Measurements from ENCODE around the gene ANXA11. TPM values are rescaled to one million over a fixed set of nuclear protein-coding genes. Genes with fewer than 3 reads are reported as not detected.
"Not testable (repeated sequence)": the region's sequence is repeated elsewhere in the genome, so short reads cannot be mapped to it uniquely, and the experiment has no call there.

ANXA11 gene
- total RNA-seq, 1 experiment from 2014 or later = 170 TPM

DNA sequence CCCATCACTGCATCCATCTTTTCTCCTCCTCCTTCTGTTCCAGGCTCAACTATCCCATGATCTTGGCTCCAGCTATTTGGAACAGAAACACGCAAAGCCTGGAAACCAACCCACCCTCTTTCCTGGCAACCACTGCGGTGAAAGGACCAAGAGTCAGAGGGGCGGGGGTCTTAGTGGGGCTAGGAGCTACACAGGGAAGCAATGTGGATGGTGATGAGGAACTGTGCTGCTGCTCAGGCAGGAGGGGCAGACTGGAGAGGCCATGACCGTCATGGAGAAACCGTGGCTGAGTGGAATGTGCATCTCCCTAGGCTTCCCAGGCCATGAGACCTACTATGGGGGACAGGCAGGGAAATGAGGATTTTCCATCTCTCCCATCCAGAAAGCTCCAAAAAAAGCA lies 47.2 kb downstream of the ANXA11 start:
- in situ Hi-C loops (cut with HindIII; ENCODE audit: low pct_unique_long_range_greater_than_20kb, low sequenced_read_pairs) = no loop called here
- no peak for DNase-seq (ENCODE audit: low read depth)

DNA sequence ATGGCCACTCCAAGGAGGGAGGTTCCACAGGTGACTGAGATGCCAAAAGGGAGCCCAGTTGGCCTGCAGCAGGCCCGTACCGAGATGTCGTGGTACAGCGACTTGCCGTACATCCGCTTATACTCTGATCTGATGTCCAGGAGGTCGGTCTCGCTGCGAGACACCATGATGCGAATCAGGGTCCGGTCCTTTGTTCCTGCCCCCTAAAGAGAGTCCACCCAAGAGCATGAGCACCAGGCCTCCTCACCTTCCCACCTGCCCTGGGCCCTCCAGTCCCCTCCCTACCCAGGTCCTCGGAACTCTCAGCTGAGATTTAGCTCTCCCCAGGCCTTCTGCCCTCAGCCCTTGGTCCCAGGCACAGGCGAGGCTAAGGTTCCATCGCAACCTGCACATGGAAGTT lies 47.8 kb downstream of the ANXA11 start:
- no peak for DNase-seq (ENCODE audit: low read depth)
- in situ Hi-C loops (cut with HindIII; ENCODE audit: low pct_unique_long_range_greater_than_20kb, low sequenced_read_pairs) = no loop called here

DNA sequence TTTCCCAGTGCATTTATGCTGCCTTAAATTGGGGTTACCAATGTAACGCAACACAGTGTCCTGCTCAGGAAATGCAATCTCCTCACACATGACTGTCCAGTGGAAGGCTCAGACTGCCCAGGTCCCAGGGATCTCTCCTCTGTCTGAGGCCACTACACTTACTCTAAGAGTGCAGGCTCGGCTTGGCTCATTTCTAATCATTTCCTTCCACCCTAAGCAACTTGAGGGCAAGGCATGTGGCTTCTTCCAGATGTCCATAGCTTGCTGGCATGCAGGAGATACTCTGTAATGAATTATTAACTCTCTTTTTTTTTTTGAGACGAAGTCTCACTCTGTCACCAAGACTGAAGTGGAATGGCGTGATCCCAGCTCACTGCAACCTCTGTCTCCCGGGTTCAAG lies 49.1 kb downstream of the ANXA11 start:
- no peak for DNase-seq (ENCODE audit: low read depth)
- in situ Hi-C loops (cut with HindIII; ENCODE audit: low pct_unique_long_range_greater_than_20kb, low sequenced_read_pairs) = no loop called here

DNA sequence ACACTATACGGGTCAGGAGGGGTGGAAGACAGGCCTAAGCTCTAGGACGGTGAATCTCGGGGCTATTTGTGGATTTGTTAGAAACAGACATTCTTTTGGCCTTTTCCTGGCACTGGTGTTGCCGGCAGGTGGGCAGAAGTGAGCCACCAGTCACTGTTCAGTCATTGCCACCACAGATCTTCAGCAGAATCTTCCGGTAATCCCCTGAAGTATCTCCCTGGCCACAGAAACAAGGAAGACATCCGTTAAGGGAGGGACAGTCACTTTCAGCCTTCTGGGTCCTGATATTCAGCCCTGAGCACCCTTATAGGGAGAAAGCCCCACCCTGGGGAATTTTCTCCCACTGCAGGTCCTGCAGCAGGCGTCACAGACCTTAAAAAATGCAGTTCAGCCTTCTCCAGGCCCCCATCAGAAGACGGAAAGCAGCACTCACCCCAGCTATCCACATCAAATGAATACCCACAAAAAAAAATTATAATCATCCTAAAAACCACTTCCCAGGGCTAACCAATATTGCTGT lies 49.6 kb downstream of the ANXA11 start:
- in situ Hi-C loops (cut with HindIII; ENCODE audit: low pct_unique_long_range_greater_than_20kb, low sequenced_read_pairs) = no loop called here
- DNase-seq (ENCODE audit: low read depth) = no peak

DNA sequence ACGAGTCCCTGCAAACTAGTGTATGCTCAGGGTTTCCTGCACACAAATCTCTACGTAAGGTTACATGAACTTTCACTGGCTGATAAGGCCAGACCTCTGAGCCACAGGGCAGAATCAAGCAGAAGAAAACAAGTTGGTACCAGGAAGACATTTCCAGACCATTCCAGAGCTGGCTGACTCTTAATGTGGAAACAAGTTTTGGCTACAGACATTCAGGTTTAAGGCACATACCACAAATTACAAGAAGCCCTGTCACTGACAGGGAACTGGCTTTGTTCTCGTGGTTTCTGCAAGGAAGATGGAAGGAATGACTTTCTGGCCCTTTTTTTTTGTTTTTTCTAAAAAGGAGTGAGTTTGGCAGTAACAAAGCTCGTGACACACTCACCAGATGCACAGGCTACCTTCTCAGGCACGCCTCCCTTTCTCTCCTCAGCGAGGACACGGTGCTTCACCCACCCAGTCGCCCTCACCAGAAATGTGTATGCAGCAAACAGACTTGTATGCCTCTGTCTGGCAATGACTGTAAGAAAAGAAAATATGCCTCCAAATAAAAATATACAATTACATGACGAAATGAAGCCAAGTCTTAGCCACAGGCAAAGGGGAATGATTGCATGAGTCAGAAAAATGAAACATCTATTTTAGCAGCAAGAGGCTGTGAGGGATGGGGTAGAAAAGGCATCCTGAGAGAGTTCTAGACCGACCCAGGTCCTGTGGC lies 50.2 kb downstream of the ANXA11 start:
- in situ Hi-C loops (cut with HindIII; ENCODE audit: low pct_unique_long_range_greater_than_20kb, low sequenced_read_pairs) = no loop called here
- no peak for DNase-seq (ENCODE audit: low read depth)

DNA sequence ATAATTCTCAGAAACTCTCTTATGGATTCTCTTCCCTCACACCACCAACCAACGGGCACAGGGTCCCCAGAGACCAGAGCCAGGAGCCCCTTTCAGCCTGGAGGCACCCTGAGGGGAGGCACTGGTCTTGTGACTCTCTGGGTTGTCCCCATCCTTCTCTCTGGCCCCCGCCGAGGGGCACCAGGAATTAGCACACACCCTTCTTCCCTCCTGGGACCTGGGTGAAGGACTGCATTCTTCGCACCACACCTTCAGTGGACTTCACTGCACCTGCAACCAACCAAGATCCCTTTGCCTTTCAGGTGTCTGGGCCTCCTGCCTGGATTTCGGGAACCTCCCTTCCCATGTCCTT lies 50.7 kb downstream of the ANXA11 start:
- in situ Hi-C loops (cut with HindIII; ENCODE audit: low pct_unique_long_range_greater_than_20kb, low sequenced_read_pairs) = no loop called here
- DNase-seq (ENCODE audit: low read depth) = no peak

DNA sequence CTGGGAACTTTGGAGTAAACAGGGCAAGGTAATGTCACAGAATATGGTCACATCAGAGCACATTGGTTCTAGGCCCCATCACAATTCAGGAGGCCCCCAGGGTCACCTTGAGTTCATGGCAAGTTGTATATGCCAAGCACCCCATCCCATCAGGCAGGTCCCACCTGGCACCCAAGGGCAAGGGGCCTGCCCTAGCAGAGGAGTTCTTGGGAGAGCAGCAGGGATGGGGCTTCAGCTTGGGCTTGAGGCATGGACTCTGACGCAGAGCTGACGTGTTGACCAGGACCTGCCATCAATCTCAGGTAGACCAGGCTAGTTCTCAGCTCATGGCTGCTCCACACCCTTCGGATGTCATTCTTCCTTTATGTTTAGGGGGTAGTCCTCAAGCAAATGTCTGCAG lies 51.9 kb downstream of the ANXA11 start:
- no peak for DNase-seq (ENCODE audit: low read depth)
- in situ Hi-C loops (cut with HindIII; ENCODE audit: low pct_unique_long_range_greater_than_20kb, low sequenced_read_pairs) = no loop called here

DNA sequence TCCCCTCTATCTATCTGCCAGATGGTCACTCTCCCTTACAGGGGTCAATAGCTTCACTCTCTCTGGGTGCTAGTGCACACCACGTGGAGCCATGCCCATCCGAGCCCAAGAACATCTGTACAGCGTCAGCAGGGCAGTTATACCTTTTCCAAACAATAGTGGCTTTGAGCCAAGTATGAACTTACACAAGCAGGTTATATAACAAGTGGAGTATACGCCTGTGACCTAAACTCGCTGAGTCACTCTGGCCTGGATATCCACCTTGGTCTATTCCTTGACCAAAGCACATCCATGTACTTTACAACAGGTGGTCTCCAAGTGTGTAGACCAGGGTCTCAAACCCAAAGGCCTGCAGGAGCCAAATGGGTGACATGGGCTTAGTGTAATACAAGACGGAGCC lies 52.5 kb downstream of the ANXA11 start:
- in situ Hi-C loops (cut with HindIII; ENCODE audit: low pct_unique_long_range_greater_than_20kb, low sequenced_read_pairs) = no loop called here
- DNase-seq (ENCODE audit: low read depth) = no peak

DNA sequence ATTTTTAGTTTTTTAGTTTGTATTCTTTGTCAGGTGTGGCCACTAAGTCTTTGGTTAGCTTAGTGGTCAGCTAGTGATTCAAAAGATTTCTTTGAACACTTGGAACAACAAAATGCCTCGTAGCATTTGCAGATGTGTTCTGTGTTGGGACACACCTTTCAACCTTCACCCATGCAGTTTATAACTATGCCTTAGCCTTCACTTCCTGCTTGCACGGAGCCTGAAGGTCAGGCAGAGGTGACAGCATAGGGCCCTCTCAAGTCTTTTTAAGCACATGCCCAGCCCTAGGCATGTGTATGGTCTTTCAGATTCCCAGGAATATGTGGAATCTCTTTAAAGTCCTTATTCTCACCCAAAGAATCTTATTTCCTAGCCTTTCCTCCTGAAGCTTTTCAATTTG lies 55.2 kb downstream of the ANXA11 start:
- in situ Hi-C loops (cut with HindIII; ENCODE audit: low pct_unique_long_range_greater_than_20kb, low sequenced_read_pairs) = no loop called here
- DNase-seq (ENCODE audit: low read depth) = no peak

DNA sequence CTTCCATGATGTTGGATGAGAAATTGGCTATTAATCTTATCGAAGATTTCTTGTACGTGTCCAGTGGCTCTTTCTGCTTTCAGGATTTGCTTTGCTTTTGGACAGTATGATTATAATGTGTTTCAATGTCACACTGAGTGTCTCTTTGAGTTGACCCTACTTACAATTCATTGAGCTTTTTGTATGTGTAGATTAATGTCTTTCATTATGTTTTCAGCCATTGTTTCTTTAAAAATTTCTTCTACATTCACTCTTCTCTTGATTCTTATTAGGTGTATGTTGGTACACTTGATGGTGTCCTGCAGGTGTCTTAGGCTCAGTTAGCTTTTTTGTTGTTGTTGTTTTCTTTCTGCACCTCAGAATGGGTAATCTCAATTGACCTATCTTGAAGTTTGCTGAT lies 56.2 kb downstream of the ANXA11 start:
- in situ Hi-C loops (cut with HindIII; ENCODE audit: low pct_unique_long_range_greater_than_20kb, low sequenced_read_pairs) = no loop called here
- DNase-seq (ENCODE audit: low read depth) = no peak

DNA sequence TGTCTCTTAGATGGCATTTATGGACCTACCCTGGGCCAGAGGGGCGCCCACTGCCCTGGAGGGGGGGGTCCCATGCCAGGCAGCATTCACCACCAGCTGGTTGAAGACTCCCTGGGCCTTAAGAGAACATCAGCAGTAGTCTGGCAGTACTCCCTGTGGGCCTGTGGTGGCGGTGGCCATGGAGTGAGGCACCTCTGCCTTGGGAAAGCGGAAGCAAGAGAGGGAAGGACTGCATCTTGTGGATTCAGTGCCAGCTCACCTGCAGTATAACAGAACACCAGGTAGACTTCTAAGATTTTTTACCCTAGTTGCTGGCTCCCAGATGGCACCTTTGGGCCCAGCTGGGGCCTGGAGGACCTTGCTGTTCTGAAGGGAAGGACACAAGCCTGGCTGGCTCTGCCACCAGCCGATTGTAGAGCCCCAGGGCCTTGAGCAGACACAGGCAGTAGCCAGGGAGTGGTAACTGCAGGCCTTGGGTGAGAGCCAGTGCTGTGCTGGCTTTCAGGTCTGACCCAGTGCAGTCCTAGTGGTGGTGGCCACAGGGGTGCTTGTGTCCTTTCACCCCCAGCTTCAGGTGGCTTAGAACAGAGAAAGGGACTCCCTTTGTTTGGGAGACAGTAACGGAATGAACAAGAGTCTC lies 57.1 kb downstream of the ANXA11 start:
- DNase-seq (ENCODE audit: low read depth) = no peak
- in situ Hi-C loops (cut with HindIII; ENCODE audit: low pct_unique_long_range_greater_than_20kb, low sequenced_read_pairs) = no loop called here

DNA sequence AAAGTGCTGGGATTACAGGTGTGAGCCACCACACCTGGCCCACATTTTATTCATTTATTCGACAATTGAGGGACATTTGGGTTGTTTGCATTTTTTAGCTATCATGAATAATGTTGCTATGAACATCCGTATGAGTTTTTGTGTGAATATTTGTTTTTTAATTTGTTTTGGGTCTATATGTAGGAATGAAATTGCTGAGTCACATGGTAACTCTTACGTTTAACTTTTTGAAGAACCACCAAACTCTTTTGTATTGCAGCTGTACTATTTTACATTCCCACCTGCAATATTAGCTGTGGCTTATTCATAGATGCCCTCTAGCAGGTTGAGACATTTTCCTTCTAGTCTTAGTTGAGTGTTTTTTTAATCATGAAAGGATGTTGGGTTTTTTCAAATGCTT lies 58.4 kb downstream of the ANXA11 start:
- in situ Hi-C loops (cut with HindIII; ENCODE audit: low pct_unique_long_range_greater_than_20kb, low sequenced_read_pairs) = no loop called here
- no peak for DNase-seq (ENCODE audit: low read depth)

DNA sequence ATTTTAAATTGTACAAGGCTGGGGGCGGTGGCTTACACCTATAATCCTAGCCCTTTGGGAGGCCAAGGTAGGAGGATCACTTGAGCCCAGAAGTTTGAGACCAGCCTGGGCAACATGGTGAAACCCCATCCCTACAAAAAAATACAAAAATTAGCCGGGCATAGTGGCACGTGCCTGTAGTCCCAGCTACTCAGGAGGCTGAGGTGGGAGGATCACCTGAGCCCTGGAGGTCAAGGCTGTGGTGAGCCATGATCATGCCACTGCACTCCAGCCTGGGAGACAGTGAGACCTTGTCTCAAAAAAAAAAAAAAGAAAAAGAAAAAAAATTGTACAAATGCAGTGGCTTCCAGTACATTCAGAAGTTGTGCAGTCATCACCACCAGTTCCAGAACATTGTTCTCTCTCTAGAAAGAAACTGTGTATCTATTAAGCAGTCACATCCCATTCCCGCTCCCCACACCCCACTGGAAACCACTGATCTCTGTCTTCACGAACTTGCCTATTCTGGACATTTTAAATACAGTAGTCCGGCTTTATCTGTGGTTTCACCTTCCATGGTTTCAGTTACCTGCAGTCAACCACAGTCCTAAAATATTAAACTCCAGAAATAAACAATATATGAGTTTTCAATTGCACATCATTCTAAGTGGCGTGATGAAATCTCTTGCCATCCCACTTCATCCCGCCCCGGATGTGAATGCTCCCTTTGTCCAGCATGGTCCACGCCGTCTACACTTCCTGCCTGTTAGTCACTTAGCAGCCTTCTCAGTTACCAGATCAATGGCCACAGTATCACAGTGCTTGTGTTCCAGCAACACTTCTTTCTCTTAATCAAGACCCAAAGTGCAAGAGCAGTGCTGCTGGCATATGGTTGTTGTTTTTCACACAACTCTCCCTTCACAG lies 59.7 kb downstream of the ANXA11 start:
- in situ Hi-C loops (cut with HindIII; ENCODE audit: low pct_unique_long_range_greater_than_20kb, low sequenced_read_pairs); DNase-seq (ENCODE audit: low read depth): not testable (repeated sequence)

DNA sequence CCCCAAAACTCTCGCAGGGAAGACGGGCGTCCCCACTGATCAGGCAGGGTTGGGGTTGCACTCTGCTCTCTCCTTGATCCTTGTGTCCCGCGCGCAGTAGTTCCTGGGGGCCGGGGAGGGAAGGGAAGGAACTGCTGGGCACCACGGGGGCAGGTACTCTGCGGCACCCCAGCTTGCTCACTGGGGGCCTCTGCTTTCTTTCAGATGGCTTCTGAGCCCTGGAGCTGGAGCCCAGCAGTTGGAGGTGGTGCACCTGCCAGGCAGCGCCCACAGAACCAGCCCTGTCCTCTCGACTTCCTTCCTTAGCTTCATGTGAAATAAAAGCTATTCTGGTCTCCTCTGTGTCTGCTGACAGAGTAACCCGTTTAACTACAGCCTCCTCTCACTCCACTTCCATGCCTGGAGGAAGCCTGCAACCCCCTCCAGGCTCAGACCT lies 60.6 kb downstream of the ANXA11 start:
- DNase-seq (ENCODE audit: low read depth) = no peak
- in situ Hi-C loops (cut with HindIII; ENCODE audit: low pct_unique_long_range_greater_than_20kb, low sequenced_read_pairs) = no loop called here

DNA sequence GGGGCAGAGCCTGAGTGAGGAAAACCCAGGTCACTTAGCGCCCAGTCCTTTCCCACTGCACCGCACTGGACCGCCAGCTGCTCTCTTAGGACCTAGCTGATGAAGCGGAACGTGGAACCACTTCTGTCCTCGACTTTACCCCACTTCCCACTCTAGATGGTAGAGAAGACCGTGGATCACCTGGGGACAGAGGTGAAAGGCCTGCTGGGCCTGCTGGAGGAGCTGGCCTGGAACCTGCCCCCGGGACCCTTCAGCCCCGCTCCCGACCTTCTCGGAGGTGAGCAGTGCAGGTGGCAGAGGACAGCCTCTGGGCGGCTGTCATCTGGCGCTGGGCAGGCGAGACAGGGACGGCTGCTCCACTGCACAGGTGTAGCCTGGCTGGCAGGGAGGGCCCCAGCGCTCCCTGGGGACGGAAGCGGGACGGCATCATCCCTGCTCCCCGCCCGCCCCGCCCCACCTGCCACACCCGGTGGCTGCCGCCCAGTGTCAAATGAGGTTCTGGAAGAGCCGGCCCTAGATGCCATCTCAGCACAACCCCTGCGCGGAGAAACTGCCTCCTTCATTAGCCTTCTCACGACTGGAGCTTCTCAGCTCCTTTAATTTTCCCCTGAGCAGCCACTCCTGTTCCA lies 61.2 kb downstream of the ANXA11 start:
- in situ Hi-C loops (cut with HindIII; ENCODE audit: low pct_unique_long_range_greater_than_20kb, low sequenced_read_pairs) = no loop called here
- no peak for DNase-seq (ENCODE audit: low read depth)

DNA sequence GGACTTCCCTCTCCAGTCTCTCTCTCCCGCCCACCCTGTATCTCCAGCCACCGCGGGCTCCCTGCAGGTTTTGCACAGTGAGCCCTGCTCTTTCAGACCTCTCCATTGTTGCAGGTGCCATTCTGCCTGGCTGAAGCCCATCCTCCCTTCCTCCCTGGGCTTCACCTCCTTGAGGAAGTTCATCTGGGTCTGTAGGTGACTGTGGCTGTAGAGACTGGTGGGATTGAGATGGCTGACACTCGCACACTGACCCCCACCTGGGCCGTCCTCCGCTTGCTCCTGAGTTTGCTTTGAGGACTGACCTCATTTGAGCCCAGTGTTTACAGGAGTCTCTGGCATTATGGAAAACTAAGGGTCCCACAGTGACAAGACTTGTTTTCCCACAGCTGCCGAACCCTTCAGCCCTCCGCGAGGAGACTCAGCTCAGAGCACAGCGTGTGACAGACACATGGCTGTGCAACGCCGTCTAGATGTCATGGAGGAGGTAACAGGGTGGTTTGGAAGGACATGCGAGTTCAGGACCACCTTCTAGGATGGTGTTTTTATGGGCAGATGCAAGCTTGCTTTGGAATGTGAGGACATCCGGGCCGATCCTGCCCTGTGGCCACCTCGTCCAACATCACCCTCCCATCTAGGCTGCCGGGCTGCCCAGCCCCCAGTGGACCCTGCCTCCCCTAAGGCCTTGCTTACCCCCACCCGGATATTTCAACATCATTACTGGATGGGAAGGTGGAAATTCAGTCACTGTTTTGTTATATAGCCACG lies 63.5 kb downstream of the ANXA11 start:
- in situ Hi-C loops (cut with HindIII; ENCODE audit: low pct_unique_long_range_greater_than_20kb, low sequenced_read_pairs) = no loop called here
- no peak for DNase-seq (ENCODE audit: low read depth)

DNA sequence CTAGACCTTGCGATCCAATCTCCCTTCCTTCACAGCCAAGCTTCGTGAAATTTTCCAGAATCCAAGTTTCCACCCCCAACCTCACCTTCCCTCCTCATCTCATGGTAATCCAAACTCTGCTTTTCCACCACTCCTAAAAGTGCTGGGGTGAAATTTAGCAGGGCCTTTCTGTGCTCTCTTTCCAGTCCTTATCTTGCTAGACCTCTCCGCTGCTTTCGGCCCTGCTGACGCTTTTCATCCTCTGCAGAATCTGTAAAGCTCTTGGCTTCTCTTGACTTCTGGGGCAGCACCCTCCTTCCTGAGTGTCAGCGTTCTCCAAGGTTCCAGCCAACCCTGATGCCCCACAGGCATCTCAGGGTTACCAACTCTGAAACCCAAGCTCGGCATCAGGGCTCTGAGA lies 65.1 kb downstream of the ANXA11 start:
- no peak for DNase-seq (ENCODE audit: low read depth)
- in situ Hi-C loops (cut with HindIII; ENCODE audit: low pct_unique_long_range_greater_than_20kb, low sequenced_read_pairs) = no loop called here

DNA sequence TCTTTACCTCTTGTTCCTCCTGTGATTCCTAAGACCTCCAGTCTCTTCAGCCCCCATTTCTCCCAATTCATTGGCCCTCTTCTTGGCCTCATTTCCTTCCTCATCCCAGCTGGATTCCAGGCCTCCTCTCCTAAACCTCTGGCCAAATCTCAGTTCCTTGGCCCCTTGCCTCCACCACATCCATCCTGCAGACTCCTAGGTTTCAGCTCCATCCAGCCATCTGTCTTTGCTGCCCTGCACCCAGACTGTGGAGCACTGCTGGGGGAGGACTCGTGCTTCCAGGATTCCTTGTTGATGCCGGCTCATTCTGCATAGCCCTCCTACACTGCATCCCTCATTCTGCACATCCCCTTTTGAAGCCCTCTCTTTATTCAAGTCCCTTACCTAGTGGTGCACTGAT lies 66.1 kb downstream of the ANXA11 start:
- in situ Hi-C loops (cut with HindIII; ENCODE audit: low pct_unique_long_range_greater_than_20kb, low sequenced_read_pairs) = no loop called here
- DNase-seq (ENCODE audit: low read depth) = no peak

Data from Caki2 (cell line).